Measurements from ENCODE around the gene POMT2.

- TF ChIP-seq SIN3A (IDR thresholded peaks at IDR 0.05; ENCODE audit: borderline replicate concordance, low read depth, low read length) (no peak), FOSL2 (IDR thresholded peaks at IDR 0.05; ENCODE audit: borderline replicate concordance, low read depth) (no peak), PBX3 (IDR thresholded peaks at IDR 0.05) (no peak), SMC3 (IDR thresholded peaks at IDR 0.05; ENCODE audit: low read depth, low read length) (no peak), POLR2AphosphoS5 (IDR thresholded peaks at IDR 0.05; ENCODE audit: low read depth, low read length) (no peak), RFX5 (IDR thresholded peaks at IDR 0.05; ENCODE audit: low read length) (no peak), ZBTB33 (IDR thresholded peaks at IDR 0.05; ENCODE audit: borderline replicate concordance, low read depth) (no peak)
- TF ChIP-seq, protein P1, sequence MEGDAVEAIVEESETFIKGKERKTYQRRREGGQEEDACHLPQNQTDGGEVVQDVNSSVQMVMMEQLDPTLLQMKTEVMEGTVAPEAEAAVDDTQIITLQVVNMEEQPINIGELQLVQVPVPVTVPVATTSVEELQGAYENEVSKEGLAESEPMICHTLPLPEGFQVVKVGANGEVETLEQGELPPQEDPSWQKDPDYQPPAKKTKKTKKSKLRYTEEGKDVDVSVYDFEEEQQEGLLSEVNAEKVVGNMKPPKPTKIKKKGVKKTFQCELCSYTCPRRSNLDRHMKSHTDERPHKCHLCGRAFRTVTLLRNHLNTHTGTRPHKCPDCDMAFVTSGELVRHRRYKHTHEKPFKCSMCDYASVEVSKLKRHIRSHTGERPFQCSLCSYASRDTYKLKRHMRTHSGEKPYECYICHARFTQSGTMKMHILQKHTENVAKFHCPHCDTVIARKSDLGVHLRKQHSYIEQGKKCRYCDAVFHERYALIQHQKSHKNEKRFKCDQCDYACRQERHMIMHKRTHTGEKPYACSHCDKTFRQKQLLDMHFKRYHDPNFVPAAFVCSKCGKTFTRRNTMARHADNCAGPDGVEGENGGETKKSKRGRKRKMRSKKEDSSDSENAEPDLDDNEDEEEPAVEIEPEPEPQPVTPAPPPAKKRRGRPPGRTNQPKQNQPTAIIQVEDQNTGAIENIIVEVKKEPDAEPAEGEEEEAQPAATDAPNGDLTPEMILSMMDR (IDR thresholded peaks at IDR 0.05): no peak
- TF ChIP-seq, protein P2, sequence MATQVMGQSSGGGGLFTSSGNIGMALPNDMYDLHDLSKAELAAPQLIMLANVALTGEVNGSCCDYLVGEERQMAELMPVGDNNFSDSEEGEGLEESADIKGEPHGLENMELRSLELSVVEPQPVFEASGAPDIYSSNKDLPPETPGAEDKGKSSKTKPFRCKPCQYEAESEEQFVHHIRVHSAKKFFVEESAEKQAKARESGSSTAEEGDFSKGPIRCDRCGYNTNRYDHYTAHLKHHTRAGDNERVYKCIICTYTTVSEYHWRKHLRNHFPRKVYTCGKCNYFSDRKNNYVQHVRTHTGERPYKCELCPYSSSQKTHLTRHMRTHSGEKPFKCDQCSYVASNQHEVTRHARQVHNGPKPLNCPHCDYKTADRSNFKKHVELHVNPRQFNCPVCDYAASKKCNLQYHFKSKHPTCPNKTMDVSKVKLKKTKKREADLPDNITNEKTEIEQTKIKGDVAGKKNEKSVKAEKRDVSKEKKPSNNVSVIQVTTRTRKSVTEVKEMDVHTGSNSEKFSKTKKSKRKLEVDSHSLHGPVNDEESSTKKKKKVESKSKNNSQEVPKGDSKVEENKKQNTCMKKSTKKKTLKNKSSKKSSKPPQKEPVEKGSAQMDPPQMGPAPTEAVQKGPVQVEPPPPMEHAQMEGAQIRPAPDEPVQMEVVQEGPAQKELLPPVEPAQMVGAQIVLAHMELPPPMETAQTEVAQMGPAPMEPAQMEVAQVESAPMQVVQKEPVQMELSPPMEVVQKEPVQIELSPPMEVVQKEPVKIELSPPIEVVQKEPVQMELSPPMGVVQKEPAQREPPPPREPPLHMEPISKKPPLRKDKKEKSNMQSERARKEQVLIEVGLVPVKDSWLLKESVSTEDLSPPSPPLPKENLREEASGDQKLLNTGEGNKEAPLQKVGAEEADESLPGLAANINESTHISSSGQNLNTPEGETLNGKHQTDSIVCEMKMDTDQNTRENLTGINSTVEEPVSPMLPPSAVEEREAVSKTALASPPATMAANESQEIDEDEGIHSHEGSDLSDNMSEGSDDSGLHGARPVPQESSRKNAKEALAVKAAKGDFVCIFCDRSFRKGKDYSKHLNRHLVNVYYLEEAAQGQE (IDR thresholded peaks at IDR 0.05; ENCODE audit: low read depth, low read length): no peak
Measured at GRCh38 chr14:77256694-77257093, 64.0 kb downstream of the POMT2 start.

Measured in SK-N-SH (cell line).